ENCODE measurements around the gene FOXP2.

DNA sequence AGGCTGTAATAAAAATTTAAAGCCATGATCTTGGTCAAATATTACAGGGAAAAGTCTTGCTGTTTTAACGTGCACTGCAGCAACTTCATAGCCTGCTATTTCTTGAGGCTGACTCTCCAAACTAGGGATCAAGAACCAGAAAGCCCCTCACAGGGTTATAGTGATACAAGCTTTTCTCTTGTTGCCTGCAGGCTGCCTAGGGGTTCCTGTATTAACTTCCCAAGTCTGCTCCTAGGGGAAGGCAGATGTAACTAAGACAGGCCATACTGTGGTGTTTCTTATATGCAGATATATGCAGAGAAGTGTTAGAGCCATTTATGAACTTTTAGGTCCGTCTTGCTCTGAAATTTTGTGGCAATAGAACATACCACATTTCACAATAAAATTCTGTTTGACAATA lies 175.7 kb downstream of the FOXP2 start:
- TF ChIP-seq, protein P1, sequence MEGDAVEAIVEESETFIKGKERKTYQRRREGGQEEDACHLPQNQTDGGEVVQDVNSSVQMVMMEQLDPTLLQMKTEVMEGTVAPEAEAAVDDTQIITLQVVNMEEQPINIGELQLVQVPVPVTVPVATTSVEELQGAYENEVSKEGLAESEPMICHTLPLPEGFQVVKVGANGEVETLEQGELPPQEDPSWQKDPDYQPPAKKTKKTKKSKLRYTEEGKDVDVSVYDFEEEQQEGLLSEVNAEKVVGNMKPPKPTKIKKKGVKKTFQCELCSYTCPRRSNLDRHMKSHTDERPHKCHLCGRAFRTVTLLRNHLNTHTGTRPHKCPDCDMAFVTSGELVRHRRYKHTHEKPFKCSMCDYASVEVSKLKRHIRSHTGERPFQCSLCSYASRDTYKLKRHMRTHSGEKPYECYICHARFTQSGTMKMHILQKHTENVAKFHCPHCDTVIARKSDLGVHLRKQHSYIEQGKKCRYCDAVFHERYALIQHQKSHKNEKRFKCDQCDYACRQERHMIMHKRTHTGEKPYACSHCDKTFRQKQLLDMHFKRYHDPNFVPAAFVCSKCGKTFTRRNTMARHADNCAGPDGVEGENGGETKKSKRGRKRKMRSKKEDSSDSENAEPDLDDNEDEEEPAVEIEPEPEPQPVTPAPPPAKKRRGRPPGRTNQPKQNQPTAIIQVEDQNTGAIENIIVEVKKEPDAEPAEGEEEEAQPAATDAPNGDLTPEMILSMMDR (IDR thresholded peaks at IDR 0.05 in 2 of 3, conservative IDR thresholded peaks at IDR 0.05 in 1 of 3; ENCODE audit: control insufficient read depth in 2 of 3, extremely low read depth in 1 of 3, insufficient read depth in 1 of 3, low read depth in 3 of 3, low read length in 3 of 3): no peak
- TF ChIP-seq TAF1 (IDR thresholded peaks at IDR 0.05; ENCODE audit: borderline replicate concordance, low read depth, low read length) (no peak), POLR2A (IDR thresholded peaks at IDR 0.05; ENCODE audit: low read depth, low read length) (no peak), RFX5 (IDR thresholded peaks at IDR 0.05; ENCODE audit: low read depth, low read length) (no peak), SIX5 (IDR thresholded peaks at IDR 0.05; ENCODE audit: low read depth, low read length, severe bottlenecking) (no peak), NFXL1 (IDR thresholded peaks at IDR 0.05; ENCODE audit: borderline replicate concordance) (no peak)
- TF ChIP-seq, protein P2, sequence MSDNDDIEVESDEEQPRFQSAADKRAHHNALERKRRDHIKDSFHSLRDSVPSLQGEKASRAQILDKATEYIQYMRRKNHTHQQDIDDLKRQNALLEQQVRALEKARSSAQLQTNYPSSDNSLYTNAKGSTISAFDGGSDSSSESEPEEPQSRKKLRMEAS (IDR thresholded peaks at IDR 0.05; ENCODE audit: low read depth, low read length): no peak
- TF ChIP-seq, protein P3, sequence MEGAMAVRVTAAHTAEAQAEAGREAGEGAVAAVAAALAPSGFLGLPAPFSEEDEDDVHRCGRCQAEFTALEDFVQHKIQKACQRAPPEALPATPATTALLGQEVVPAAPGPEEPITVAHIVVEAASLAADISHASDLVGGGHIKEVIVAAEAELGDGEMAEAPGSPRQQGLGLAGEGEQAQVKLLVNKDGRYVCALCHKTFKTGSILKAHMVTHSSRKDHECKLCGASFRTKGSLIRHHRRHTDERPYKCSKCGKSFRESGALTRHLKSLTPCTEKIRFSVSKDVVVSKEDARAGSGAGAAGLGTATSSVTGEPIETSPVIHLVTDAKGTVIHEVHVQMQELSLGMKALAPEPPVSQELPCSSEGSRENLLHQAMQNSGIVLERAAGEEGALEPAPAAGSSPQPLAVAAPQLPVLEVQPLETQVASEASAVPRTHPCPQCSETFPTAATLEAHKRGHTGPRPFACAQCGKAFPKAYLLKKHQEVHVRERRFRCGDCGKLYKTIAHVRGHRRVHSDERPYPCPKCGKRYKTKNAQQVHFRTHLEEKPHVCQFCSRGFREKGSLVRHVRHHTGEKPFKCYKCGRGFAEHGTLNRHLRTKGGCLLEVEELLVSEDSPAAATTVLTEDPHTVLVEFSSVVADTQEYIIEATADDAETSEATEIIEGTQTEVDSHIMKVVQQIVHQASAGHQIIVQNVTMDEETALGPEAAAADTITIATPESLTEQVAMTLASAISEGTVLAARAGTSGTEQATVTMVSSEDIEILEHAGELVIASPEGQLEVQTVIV (IDR thresholded peaks at IDR 0.05; ENCODE audit: borderline replicate concordance, partially characterized antibody): no peak

Measured in GM12878 (cell line).